Hindlimb muscle (tissue), 1 donor: ENCODE measurements around the gene CPT2. TPM values are rescaled to one million over a fixed set of nuclear protein-coding genes. Genes with fewer than 3 reads are reported as not detected.

Source experiments
- polyA plus RNA-seq: library from polyadenylated mRNA; unstranded; fragments of 120-200 nt; gene quantifications from one replicate; pipeline ENCODE4 v1.2.1, GENCODE V29; 2013; ENCODE audit not compliant: insufficient read length

The CPT2 gene
- polyA plus RNA-seq, 1 donor = 12.9 TPM

Other genes with a start within 250 kb of the CPT2 start
- gene PODN, start 134.6 kb upstream of the CPT2 start, polyA plus RNA-seq = 8.5 TPM
- gene SLC1A7, start 54.2 kb upstream of the CPT2 start, polyA plus RNA-seq = 0.41 TPM
- 59.0 TPM for gene CZIB, start 23.8 kb downstream of the CPT2 start, polyA plus RNA-seq
- gene MAGOH, start 41.7 kb downstream of the CPT2 start, polyA plus RNA-seq = 36.3 TPM
- gene LRP8, start 131.2 kb downstream of the CPT2 start, polyA plus RNA-seq = 6.1 TPM